Activated CD8-positive, alpha-beta memory T cell treated with anti-CD3 and anti-CD28 coated beads for 4 hours (primary cell): Measurements from ENCODE around the gene CDO1.
"Not testable (repeated sequence)": the region's sequence is repeated elsewhere in the genome, so short reads cannot be mapped to it uniquely, and the experiment has no call there.

ENCODE experiments used
- DNase-seq, 2 donors: peaks; one replicate each; pipeline ENCODE4 v3.0.0-alpha.2; 2020; ENCODE audit warnings: low read depth in 2 of 2

CDO1 gene

DNA sequence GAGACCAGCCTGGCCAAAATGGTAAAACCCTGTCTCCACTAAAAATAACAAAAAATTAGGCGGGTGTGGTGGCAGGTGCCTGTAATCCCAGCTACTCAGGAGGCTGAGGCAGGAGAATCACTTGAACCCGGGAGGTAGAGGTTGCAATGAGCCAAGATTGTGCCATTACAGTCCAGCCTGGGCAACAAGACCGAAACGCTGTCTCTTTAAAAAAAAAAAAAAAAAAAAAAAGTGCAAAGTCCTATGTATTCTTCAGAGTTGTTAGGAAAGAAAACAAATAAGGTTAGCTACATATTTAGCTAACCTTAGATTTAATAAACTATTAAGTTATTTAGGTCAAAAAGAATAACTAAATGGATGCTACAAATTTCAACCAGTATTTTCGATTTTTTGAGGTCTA, 13.5 kb upstream of the CDO1 start:
- no peak for DNase-seq

DNA sequence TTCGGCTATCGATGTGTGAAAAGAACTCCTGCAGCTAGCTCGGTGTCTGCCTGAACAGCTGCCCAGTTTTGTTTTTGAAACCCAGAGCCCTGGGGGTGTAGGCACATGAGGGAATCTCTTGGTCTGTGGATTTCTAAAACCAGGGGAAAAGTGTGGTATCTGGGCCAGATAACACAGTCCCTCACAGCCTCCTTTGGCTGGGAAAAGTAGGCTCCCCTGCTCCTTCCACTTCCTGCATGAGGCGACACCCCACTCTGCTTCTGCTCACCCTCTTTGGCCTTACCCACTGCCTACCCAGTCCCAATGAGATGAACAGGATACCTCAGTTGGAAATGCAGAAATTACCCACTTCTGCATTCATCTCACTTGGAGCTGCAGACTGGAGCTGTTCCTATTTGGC, 9.5 kb upstream of the CDO1 start:
- no peak for DNase-seq

DNA sequence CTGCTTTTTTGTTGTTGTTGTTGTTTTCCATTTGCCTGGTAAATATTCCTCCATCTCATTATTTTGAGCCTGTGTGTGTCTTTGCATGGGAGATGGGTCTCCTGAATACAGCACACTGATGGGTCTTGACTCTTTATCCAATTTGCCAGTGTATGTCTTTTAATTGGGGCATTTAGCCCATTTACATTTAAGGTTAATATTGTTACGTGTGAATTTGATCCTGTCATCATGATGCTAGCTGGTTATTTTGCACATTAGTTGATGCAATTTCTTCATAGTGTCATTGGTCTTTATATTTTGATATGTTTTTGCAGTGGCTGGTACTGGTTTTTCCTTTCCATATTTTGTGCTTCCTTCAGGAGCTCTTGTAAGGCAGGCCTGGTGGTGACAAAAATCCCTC, 8.5 kb upstream of the CDO1 start:
- not testable (repeated sequence) for DNase-seq

DNA sequence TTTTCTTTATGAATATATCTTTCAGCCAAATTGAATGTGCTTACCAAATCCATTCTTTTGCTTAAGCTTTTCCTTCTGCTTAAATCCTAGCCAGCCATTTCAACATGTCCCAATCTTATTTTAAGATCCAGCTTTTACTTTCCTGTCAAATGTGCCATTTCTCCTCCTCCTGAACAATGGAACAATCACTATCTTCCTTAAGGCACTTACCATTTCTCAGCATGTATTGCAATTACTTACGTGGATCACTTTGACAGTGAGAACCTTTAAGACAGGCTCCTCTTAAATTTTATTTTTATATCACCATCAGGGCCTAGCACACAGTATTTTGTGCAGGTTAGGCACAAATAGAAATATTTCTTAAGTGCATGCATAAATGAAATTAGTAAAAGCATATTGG, 4.4 kb upstream of the CDO1 start:
- DNase-seq: no peak

DNA sequence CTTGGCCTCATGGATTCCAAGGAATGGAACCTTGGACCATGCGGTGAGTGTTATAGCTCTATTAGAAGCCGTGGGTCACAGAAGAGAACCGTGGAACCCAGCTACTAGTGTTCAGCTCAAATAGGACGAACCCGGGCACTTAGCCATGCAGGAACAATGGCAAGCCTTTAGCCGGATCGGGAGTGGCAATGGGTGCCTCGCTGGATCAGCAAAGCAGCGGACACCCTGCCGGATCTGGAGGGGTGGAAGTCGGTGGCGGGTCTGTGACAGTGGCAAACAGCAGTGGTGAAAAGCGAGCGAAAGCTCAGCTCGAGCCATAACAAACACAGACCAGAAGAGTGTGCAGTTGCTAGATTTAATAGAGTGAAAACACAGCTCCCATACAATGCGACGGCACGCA, 2.4 kb upstream of the CDO1 start:
- no peak for DNase-seq

DNA sequence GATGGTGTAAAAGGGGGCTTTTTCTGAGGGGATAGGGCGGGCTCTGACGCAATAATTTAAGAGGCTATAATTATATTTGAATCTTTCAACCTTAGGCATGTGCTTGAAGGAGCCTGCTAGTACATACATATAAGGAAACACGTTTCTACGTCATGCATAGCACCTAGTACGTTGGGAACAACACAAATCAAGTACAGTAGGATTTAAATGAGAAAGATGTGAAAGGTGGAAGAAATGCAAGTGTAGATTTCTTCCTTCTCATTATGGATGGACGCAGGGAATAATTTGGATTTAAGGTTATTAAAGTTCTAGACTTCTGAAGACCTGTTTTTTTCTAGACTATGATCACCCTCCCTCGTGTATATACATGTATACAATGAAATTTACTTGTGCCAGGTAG, 927 bp upstream of the CDO1 start:
- no peak for DNase-seq

DNA sequence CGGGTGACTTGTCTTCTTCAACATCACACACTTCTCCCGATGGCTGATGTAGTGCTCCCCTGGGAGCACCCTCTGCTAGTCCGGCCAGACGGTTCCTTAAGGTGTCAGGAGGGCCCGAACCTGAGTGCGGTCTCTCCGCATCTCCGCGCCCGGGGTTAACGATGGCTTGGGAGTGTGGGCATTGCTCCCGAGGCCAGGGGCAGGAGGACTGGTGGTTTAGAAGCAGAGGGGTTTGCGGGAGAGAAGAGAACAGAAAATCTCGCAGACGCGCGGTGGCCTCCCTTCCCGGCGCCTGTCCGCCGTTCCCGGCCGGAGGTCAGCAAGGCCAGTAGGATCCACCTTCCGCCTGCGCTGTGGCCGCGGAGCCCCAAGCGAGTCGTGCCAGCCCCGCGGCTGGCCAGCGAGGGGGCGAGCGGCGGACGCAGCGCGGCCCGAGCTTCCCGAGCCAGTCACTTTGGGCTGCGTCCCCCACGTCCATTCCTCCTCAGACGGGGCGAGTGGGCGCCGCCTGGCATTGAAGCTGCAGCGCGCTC, 700 bp downstream of the CDO1 start:
- DNase-seq: no peak

DNA sequence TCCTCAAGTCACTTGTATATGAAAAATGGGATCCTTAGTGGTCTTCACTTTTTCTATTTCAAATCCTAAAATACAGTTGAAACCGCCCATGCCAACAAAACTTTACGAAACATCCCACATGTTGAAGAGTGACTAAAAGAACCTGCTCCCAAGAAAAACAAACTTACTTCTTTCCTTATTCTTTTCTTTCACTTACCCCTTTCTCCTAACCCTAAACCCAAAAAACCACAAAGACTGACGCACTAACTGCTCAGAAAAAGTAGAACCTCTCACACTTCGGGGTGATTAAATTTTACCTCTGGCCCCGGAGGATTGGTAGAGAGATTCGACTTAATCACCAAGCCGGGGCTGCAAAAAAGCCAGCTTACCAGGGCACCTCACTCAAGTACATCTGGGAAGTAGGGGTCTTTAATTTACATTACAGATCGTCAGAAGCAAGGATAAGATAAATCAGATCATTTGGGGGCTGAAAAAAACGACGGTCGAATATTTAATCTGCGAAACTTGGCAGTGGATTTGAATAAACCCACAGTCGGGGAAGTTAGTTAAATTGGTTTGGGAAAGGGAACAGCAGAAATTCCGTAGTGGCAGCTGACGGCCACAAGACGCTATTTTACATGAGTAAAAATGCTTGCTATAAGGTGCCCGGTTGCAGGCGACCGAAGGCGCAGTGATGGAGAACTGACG, 1.3 kb downstream of the CDO1 start:
- DNase-seq: no peak

DNA sequence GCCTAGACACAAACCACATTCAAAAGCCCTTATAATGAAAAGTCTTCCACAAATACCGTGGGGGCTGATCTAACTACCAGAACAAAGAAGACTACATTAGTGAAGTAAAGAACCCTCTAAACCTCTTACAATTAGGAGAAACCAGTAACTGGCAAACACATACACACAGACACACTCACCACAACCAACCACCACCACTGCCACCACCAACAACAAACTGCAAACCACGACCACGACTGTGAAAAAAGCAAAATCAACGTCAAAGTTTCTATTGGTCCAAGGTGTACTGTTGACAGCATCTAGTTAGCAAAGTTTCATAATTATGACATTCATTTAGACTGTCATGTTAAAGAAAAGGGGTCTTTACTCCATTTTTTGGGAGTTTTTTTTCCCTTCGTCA, 2.7 kb downstream of the CDO1 start:
- no peak for DNase-seq

DNA sequence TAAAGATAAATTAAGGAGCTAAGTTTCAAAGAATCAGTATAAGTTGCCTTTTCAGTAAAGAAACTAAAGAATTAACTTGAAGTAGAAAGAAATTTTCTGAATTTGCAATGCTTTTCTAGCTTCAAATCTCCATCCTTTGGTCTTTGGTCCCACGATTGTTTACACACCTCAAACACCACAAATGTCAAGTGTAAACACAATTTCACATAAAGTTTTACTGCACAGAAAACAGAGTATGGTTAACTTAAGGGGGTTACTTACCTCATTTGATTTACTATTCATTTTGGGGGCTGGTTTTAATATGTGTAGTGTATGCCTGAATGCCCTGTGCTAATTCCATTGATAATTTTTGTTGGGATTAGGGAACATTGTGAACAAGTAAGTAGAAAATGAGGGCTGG, 4.1 kb downstream of the CDO1 start:
- no peak for DNase-seq

DNA sequence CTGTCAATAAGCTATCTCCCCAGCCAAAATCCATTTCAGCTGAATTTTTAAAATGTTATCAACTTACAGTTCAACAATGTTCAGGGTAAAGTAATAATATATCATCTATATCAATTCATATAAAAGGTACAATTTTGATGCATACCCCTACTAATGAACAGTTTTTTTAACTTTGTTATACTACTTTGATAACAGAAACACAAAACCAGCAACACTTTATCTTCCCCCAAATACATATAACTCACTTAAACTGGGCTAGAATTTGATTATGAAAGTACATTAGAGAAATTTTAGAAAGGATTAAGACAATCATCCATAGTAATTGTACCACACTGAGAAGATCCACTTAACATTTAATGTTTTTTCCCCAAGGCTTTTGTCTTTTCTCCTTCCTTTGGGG, 5.1 kb downstream of the CDO1 start:
- DNase-seq: no peak

DNA sequence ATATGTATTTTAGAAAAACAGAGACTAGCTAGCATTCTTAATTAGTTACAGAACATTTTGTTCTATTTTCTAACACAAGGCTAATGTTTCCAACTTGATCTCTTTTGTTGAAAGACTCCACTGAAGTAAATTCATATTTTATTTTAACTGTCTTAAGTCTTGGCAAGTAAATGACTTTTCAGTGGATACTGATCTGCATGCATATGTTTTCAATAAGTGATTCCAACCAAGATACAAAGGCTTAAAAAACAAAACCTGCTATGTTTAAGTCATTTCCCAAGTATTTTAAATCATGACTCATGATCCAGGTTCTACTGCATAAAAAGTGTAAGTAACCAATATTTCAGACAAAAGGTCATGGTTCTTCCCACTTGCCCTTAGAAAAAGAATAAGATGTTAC, 5.7 kb downstream of the CDO1 start:
- no peak for DNase-seq

DNA sequence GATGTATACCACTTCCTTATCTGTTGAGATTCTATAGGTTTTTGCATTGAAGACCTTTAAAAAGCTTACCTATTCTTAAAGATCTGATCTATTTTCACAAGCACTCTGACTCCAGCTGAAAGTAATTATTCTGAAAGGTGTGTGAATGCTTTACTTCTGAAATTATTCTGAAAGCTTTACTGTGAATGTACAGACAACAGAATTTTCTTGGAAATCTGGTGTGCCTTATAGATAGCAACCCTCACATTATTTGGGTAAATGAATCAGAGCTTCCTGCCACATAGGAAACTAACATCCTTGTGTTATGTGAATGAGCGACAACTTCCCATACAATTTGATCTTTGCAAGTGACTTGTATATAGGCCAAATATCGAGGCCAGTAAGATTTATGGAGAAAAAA, 6.5 kb downstream of the CDO1 start:
- DNase-seq: no peak

DNA sequence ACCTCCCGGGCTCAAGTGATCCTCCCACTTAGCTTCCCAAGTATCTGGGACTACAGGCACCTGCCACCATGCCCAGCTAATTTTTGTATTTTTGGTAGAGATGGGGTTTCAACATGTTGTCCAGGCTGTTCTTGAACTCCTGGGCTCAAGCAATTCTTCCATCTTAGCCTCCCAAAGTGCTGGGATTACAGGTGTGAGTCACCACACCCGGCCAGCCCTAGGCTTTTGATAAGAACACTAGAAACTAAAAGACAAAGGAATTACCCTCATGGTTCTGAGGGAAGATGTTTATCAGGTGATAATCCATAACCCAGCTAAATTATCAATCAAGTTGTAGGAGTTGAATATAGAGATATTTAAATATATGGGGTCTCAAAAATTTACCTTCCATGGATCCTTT, 8.4 kb downstream of the CDO1 start:
- not testable (repeated sequence) for DNase-seq

DNA sequence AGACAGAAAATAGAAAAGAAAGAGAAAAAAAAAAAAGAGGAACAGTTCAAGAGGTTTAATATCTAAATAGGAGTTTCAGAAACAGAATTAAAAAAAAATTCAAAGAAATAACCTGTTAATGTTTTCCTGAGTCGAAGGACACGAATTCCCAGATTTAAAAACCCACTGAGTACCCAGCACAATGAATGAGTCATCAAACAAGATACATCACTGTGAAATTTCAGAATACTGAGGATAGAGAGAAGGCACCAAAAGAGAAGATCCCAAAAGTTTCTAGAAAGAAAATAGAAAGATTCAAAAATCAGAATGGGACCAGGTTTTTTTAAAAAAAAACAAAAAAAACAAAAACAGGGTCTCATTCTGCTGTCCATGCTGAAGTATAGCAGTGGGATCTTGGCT, 8.8 kb downstream of the CDO1 start:
- no peak for DNase-seq

DNA sequence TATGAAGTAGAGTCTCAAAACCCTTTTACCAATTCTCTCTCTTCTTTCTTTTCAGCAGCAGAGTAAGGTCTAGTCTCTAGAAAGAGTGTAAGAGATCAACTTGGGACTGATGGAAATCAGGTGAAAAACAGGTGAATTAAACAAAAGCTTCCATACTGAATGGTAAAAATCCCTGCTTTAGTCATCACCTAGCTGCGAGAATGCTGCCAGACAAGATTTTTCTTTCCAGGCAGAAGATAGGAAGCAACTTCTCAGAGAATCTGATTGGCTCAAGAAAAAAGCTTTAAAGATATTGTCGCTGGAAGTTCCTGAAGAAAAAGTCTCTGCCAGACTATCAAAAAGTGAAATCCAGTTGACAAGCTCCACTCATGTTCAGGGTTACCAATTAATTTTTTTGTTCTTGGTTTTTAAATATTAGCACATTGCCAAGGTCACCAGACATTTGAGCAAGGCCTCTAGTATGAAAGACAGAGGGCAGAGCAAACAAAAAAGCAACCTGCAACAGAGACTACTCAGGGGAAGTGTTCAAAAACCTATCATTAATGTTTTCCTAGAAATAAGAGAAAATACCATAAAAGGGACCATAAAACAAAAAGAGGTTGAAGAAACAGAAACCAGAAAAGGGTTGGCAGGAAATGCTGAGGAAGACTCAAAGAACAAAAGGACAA, 9.3 kb downstream of the CDO1 start:
- no peak for DNase-seq

DNA sequence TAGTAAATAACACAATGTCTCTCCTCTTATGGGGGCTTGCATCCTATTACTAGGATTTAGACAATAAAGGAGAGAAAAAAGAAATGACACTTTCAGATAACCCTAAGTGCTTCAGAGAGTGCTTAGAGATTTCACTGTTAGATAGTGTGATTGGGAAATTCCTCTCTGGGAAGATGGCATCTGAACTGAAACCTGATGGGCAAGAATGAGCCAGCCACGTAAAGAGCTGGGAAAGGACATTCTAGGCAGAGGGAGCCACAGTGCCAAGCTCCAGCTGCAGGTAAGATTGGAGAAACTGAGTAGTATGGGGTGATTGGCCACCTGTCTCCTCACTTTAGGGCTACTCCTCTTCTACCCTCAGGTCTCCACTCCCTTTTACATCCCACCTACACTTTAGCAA, 14.5 kb downstream of the CDO1 start:
- DNase-seq: no peak

DNA sequence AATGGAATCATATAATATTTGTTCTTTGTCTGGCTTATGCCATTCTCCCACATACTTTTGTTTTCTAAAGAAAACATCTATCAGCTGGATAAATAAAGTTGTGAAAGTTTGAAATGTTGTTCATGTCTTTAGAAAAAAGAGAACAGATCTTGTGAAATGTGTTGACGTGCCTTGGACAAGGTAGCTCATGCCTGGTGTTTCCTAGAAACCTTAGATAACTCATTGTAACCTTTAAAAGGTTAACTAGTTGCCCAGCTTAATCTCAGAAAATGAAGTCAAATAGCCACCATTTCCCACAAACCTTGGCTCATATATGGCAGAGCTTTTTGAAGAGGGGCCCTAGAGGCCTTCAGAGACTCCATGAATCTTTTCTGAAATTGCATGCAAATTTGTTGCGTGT, 15.3 kb downstream of the CDO1 start:
- DNase-seq: no peak

DNA sequence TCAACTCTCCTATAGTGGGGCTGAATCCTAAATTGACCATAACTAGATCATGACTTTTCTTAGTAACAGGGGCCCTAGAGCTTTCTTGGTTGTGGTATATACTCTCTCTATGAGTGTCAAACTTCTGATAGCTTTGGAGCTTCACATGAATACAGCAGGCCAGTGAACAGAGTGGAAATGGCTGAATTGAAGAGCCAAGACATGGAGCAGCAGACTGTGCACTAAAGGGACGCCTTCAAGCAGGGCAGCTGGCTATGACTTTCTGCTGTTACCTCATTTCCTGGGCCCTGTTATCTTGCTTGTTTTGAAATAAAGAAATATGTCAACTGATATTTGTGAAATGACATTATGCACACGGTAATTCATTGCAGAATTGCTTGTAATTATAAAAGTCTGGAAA, 16.4 kb downstream of the CDO1 start:
- DNase-seq: no peak

DNA sequence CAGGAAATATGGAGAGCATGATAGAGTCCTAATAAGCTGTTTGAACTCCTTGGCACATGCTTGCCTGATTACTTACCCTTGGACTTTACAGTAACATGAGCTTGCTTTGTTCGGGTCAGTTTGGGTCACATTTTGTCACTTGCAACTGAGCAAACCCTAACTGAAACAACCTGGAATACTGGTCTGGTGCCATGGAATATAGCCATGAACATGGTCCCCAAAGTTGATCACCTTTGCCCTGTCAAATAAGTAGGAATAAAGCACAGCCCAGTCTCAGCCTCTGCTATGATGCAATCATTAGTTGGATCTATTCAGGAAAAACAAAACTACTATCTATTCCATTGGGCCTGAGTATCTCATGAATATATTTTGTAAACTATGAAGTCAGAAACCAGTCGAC, 18.2 kb downstream of the CDO1 start:
- DNase-seq: no peak

DNA sequence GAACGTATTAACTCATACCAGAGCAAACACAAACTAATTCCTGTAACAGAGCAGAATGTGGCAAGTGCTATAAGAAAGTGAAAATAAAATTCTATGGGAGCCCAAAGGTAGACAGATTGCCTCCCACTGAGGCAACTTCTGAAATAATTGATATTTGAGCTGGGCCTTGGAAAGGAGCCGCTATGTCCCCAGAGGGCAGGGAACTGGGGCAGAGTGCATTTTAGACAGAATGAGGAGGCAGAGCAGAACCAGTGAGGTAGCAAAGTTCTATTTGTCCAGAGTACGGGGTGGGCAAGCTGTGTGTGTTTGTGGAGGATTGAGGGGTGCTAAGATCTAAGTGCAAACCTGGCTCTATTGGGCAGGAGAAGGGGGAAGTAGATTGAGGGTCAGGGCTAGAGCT, 19.8 kb downstream of the CDO1 start:
- DNase-seq: no peak

DNA sequence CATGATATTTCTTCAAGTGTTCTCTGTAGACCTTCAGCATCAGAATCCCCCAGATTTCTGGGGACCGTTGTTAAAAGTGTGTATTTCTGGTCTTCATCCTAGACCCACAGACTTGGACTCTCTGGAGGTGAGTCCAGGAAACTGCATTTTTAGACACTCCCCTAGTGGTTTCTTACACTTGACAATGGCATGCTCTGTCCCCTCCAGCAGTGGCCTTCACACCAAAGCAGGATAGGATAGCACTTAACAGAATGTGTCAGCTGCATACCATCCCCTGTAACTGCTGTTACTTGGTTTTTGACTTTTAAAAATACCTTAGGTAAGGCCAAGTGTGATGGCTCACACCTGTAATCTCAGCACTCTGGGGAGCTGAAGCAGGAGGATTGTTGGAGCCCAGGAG, 20.8 kb downstream of the CDO1 start:
- DNase-seq: no peak

DNA sequence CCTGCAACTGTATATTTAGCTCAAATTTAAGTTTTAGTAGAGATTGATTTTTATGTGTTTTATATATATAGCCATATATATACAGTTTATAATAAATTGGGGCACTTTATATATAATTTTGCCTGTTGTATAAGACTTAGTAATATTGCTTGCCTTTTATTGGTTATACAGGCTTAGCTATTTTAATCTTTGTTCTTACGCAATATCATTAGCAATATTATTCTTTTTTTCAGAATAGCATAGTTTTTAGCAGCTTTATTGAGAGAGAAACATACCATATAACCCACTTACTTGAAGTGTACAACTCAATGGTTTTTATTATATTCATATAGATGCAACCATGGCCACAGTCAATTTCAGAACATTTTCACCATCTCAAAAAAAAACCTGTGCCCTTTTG, 28.0 kb downstream of the CDO1 start:
- no peak for DNase-seq

DNA sequence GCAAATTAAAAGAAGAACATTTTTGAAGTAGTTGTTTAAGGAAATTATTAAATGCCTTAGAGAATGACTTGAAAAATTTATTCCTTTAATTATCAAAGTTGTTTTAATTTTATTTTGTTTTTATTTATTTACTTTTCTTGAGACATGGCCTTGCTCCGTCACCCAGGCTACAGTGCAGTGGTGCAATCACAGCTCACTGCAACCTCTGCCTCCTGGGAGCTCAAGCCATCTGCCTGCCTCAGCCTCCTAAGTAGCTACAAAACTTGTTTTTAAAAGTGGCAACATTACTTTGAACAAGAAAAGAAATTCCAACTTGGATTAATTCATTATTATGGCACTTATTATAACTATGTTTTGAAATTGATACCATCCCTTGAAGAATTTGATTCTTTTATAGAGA, 29.0 kb downstream of the CDO1 start:
- DNase-seq: no peak
